Left cardiac atrium (tissue), 4 donors: ENCODE results near the gene TXNDC17. TPM values are rescaled to one million over a fixed set of nuclear protein-coding genes. Genes with fewer than 3 reads are reported as not detected.
"Not testable (repeated sequence)": the region's sequence is repeated elsewhere in the genome, so short reads cannot be mapped to it uniquely, and the experiment has no call there.

Source experiments
- ATAC-seq, 2 donors: fragments of 200-7000 bp; cut with Tn5 transposase; one replicate each; pipeline ENCODE4 v1.9.1; 2020; ENCODE audit warnings: mild to moderate bottlenecking in 2 of 2, moderate library complexity in 2 of 2
- DNase-seq: peaks from one replicate; pipeline ENCODE4 v3.0.0-alpha.2; 2020
- intact Hi-C, 2 donors: fragments of 100-400 bp; cut with DNase I; formaldehyde crosslinking; loops; one replicate each; pipeline versions ENCODE4 v1.14.1 to v1.15.1; 2022 to 2023
- total RNA-seq, 2 donors: library from RNA; stranded (reverse); fragmentation: NEBNext Ultra II Directional; extraction: Animal tissue kit (Norgen Biotek cat#: 25700); gene quantifications; one replicate each; pipeline ENCODE4 v1.2.1, GENCODE V29; 2021
- donor health status: DM: no; HTN: yes; CAD: no.
- donor health status: DM: no; HTN: yes; CAD: no; lungs with severe emphysema.
- donor health status: DM: yes; HTN: yes; CAD: no.
- donor health status: Dilated cardiomyopathy.

The TXNDC17 gene
- total RNA-seq, 2 donors from 2014 or later = 50.5 to 58.2 TPM

DNA sequence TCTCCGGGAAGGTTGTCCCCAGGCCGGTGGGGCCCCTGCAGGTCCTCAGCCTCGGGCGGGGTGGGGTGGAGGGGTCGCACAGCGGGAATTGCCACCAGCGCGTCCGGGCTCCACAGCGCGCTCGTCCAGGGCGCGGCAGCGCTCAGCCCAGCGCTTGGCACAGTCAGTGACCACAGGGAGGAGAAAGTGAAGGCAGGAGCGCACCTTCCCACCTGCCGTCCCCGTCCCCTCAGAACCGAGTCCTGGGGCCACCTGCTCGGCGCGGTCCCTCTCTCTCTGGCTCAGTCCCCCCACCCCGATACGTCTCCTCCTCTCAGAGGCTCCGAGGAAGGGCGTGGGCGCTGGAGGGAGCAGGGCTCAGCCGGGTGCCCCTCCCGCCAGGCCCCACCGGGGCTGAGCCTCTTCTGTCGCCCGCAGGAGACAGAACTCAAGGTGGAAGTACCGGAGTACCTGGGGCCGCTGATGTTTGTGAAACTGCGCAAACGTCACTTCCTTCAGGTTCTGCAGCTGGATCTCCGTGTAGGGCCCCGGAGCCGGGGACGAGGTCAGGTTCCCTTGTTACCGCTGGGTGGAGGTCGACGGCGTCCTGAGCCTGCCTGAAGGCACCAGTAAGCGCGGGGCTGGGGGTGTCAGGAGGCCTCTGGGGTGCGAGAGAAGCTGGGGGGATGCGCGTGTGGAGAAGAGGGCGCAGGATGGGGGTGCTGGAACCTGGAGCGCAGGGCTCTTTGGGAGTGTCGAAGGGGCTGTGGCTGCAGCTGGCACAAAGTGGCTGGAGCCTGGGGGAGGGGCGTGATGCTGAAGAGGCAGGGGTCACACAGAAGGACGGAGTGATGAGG lies 16.2 kb downstream of the TXNDC17 start:
- peak in 1 of 2 donors; percentile 11 for ATAC-seq
- not testable (repeated sequence) for DNase-seq

DNA sequence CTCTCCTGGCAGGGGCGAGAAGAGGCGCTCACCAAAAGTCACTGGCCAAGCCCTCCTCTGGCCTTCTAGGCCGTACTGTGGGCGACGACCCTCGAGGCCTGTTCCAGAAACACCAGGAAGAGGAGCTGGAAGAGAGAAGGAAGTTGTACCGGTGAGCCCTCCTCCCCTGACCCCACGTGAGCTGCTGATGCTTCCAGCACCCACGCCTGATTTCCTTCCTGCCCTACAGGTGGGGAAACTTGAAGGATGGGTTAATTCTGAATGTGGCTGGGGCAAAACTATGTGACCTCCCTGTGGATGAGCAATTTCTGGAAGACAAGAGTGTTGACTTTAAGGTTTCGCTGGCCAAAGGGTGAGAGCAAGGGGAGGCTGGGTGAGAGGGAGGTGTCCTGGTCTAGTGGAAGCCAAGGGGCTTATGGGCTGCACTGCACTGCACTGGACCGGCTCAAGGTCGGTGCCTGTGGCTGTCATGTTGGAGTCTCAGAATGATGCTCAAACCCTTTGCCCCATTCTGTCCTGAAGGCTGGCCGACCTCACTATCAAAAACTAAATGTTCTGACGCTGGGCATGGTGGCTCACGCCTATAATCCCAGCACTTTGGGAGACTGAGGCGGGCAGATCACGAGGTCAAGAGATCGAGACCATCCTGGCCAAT lies 16.9 kb downstream of the TXNDC17 start:
- ATAC-seq = no peak
- intact Hi-C loops = no loop called here
- DNase-seq = no peak

More for the DNA sequence above, 16.2 kb downstream of the TXNDC17 start:
- intact Hi-C loops = not testable (repeated sequence)

DNA sequence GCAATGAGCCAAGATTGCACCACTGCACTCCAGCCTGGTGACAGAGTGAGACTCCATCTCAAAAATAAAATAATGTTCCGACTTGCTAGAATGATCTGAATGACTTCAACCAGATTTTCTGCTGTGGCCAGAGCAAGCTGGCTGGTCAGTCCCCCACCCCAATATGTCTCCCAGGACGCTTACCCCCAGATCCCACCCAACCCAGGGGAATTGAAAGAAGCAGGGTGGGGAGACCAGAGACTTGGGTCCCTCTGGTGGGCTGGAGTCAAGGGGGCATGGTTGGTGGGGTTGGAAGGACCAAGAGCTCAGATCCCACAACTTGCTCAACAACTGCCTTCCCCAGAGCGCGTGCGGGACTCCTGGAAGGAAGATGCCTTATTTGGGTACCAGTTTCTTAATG lies 17.6 kb downstream of the TXNDC17 start:
- DNase-seq, ATAC-seq: not testable (repeated sequence)

DNA sequence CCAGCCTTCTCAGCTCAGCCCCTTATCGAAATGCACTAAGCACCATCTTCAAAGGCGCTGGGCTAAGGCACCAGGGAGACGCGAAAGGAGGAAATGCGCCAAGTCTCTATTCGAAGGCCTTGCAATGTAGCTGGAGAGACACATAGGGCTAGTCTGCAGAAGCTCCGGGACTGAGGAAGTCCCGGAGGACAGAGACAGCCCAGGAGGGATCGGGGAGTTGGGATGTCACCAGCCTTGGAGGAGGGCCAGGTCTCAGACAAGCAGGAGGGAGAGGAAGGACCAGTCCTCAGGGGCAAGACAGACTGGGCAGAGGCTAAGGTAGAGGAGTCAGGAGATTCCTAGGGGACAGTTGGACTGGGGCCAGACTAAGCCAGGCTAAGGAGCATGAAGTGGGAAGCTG lies 19.2 kb downstream of the TXNDC17 start:
- intact Hi-C loops = no loop called here
- ATAC-seq = no peak

More for the DNA sequence above, 17.6 kb downstream of the TXNDC17 start:
- intact Hi-C loops = not testable (repeated sequence)

DNA sequence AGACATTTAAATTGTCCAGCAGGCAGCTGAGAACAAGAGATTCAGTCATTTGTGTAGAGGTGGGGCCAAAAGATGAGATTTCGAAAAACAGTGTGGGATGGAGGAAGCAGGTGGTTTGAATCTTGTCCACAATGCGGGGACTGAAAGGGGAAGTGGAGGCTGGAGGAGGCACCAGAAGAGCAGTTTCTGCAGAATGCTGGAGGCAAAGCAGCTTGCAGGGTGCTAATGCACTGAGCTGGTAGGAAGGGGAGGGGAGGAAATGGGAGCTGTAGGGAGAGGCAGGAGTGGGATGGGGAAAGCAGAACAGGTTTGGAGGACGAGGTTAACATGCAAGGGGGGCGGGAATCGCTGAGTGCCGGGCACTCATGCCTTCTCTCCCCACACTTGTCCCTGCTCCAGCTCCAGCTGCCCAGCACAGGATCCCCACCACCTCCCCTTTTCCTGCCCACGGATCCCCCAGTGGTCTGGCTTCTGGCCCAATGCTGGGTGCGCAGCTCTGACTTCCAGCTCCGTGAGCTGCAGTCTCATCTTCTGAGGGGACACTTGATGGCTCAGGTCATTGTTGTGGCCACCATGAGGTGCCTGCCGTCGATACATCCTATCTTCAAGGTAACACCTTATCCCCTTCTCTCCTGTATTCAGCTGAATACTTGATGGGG lies 20.1 kb downstream of the TXNDC17 start:
- ATAC-seq (peak in 1 of 2 donors; percentile 40), DNase-seq (no peak)
- intact Hi-C loops = no loop called here

More for the DNA sequence above, 19.2 kb downstream of the TXNDC17 start:
- DNase-seq = no peak

- no peak for DNase-seq
- intact Hi-C loops = no loop called here
- ATAC-seq = no peak
Measured at GRCh38 chr17:6661464-6661848, 20.6 kb downstream of the TXNDC17 start.

DNA sequence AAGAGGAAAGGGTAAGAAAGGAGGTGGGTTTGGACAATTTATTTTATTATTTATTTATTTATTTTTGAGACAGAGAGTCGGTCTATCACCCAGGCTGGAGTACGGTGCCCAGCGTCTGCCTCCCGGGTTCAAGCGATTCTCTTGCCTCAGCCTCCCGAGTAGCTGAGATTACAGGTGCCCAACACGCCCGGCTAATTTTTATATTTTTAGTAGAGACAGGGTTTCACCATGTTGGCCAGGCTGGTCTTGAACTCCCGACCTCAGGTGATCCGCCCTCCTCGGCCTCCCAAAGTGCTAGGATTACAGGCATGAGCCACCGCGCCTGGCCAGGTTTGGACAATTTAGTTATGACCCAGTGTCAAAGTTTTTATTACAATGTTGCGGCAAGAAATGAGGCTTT lies 22.3 kb downstream of the TXNDC17 start:
- intact Hi-C loops, ATAC-seq: not testable (repeated sequence)

GRCh38 chr17:6666077-6666521 lies 25.2 kb downstream of the TXNDC17 start:
- peak; percentile 88 to 94 for ATAC-seq
- DNase-seq = peak; percentile 67
- intact Hi-C loops = loop anchor here in 1 of 2 donors (2.0 kb wide), 1 partner anchor 177 kb away; no protein-coding TSS in a partner anchor

More for the DNA sequence above, 22.3 kb downstream of the TXNDC17 start:
- not testable (repeated sequence) for DNase-seq

GRCh38 chr17:6666557-6666956 lies 25.7 kb downstream of the TXNDC17 start:
- ATAC-seq (no peak), DNase-seq (no peak)
- intact Hi-C loops = loop anchor here in 1 of 2 donors (2.0 kb wide), 1 partner anchor 176 kb away; no protein-coding TSS in a partner anchor

DNA sequence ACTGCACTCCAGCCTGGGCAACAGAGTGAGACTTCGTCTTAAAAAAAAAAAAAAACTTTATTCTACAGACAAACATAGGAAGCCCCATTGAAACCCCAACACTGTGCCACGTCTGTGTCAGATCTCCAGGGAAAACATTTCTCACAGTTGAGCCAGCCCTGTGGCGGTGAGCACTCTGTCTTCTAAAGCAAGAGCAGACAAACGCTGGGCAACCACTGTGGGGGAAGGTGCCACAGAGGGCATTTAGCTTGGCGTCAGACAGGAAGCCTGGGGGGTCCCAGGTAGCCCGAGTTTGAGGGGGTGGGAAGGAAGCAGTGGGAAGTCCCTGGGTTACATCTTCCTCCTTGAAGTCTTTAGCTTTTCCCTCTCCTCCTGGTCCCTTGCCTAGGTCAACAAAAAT lies 26.7 kb downstream of the TXNDC17 start:
- intact Hi-C loops = loop anchor here in 1 of 2 donors (2.0 kb wide), 1 partner anchor 175 kb away; no protein-coding TSS in a partner anchor
- DNase-seq (no peak), ATAC-seq (no peak)

GRCh38 chr17:6668219-6668618 lies 27.4 kb downstream of the TXNDC17 start:
- intact Hi-C loops = no loop called here
- ATAC-seq (no peak), DNase-seq (no peak)

DNA sequence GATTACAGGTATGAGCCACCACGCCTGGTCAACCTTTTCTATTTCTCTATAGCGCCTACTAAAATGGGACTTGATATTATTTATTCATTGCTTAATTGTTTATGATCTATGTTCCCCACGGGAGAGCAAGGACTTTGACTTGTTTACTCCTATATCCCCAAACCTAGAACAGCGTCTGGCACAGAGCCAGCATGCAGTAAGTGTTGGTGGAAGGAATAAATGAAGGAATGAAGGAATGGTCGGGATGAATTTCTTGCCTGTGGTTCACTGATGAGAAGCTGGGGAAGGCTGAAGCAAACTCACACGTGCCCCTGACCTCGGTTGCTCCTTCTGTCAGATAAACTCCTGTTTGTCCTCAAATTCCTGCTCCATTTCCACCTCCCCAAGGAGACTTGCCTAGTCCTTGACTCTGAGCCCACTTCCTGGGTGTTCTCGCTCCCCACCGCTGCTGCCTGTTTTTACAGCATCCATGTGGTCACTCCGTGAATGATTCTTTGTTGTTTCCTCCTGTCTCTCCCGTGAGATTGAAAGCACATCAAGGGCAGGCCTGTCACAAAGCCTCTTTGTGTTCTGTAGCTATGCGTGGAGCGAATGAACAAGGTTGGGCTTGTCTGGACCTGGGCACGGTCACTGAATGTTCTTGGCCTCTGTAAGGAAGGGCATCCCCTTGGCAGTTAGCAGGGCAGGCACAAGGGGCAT lies 28.0 kb downstream of the TXNDC17 start:
- intact Hi-C loops = no loop called here
- no peak for ATAC-seq

GRCh38 chr17:6669479-6670212 lies 28.8 kb downstream of the TXNDC17 start:
- intact Hi-C loops = no loop called here
- ATAC-seq (no peak), DNase-seq (no peak)

More for the DNA sequence above, 28.0 kb downstream of the TXNDC17 start:
- DNase-seq = no peak

- no peak for DNase-seq
- ATAC-seq = no peak
- intact Hi-C loops = no loop called here
Measured at GRCh38 chr17:6670571-6670970, 29.7 kb downstream of the TXNDC17 start.

GRCh38 chr17:6670999-6671398 lies 30.1 kb downstream of the TXNDC17 start:
- no peak for ATAC-seq
- no peak for DNase-seq
- intact Hi-C loops = no loop called here

DNA sequence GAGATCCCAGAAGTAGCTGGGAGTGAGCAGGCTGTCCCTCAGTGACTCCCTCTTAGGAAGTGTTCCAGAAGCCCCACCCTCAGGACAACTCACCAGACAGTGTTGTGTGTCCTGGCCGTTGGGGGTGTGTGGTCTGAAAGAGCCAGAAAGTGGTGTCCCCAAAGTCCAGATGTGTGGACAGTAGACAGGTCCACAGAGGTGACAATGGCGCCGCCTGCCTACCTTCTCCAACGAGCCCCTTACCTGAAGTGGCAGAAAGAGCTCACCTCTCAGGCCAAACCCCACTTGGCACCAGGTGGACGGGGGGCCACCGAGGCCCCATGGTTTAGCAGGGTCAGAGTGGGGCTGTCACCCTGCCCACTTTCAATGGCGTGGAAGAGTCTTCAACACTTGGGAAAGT lies 30.6 kb downstream of the TXNDC17 start:
- no peak for ATAC-seq
- intact Hi-C loops = no loop called here
- no peak for DNase-seq

DNA sequence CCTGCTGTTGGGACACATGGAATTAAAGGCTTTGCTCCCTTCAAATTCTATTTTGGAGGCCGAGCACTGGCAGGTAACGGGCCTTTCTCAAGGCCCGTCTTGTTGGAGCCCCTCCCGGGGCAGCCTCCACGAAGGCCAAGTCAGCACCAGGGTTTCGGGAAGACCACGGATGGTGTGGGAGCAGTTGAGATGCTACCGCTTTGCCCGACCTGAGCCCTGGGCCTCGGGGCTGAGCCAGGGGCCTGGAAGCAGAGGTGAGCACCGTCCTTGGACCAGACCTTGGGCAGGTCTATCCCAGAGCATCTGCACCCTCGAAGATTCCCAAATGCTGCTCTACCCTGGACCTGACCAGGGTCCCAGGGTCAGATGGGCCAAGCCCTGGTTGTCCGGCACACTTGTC lies 33.7 kb downstream of the TXNDC17 start:
- no peak for DNase-seq
- intact Hi-C loops = no loop called here
- no peak for ATAC-seq

GRCh38 chr17:6675201-6675825 lies 34.5 kb downstream of the TXNDC17 start:
- intact Hi-C loops = no loop called here
- ATAC-seq (no peak), DNase-seq (no peak)
